CD4-positive, CD25-positive, alpha-beta regulatory T cell (primary cell): ENCODE data around the gene GIMAP8. TPM values are rescaled to one million over a fixed set of nuclear protein-coding genes. Genes with fewer than 3 reads are reported as not detected.
A peak's percentile ranks its signal among the peaks of the same experiment; 100 is the strongest.

Experiments
- ATAC-seq, 2 donors: fragments of 150-1000 bp; cut with Tn5 transposase; one replicate each; pipeline ENCODE4 v1.10.0; 2021; ENCODE audit warnings: low read depth in 2 of 2, moderate number of reproducible peaks in 2 of 2, moderate library complexity in 1 of 2
- DNase-seq, 3 donors: peaks; one replicate each; pipeline versions ENCODE4 v3.0.0 to v3.0.0-alpha.2; 2012 to 2022; ENCODE audit warnings: mixed read lengths in 1 of 3
- H3K27ac ChIP-seq: one replicate; pipeline ENCODE4 v1.7.0; 2013; ENCODE audit warnings: mild to moderate bottlenecking, low read length; ENCODE audit not compliant: insufficient read depth, poor library complexity, severe bottlenecking
- H3K27me3 ChIP-seq: one replicate; pipeline ENCODE4 v1.7.0; 2013; ENCODE audit warnings: low read length; ENCODE audit not compliant: control insufficient read depth, insufficient read depth
- H3K36me3 ChIP-seq: one replicate; pipeline ENCODE4 v1.7.0; 2013; ENCODE audit warnings: mild to moderate bottlenecking, low read length, moderate library complexity; ENCODE audit not compliant: control insufficient read depth, insufficient read depth
- H3K4me1 ChIP-seq: 2 replicates; pipeline ENCODE4 v1.7.0; 2013; ENCODE audit warnings: mild to moderate bottlenecking, low read length; ENCODE audit not compliant: insufficient read depth, control insufficient read depth, poor library complexity, severe bottlenecking
- H3K4me3 ChIP-seq: one replicate; pipeline ENCODE4 v1.7.0; 2013; ENCODE audit warnings: low read depth, mild to moderate bottlenecking, low read length, moderate library complexity
- H3K9me3 ChIP-seq, 2 experiments: 1 replicate in 1 of 2; 2 replicates in 1 of 2; pipeline ENCODE4 v1.7.0; 2013; ENCODE audit warnings: low read length in 2 of 2, mild to moderate bottlenecking in 1 of 2, moderate library complexity in 1 of 2; ENCODE audit not compliant: control insufficient read depth in 2 of 2
- H3K27ac Mint-ChIP-seq, 3 donors: one replicate each; pipeline ENCODE4 v1.8.0; 2020 to 2022; ENCODE audit warnings: mild to moderate bottlenecking in 3 of 3, mixed read lengths in 3 of 3, moderate library complexity in 2 of 3
- H3K27me3 Mint-ChIP-seq: one replicate; pipeline ENCODE4 v1.8.0; 2022; ENCODE audit warnings: mild to moderate bottlenecking, mixed read lengths
- H3K36me3 Mint-ChIP-seq: one replicate; pipeline ENCODE4 v1.8.0; 2020; ENCODE audit warnings: mixed read lengths
- H3K4me1 Mint-ChIP-seq, 4 donors: one replicate each; pipeline ENCODE4 v1.8.0; 2020 to 2022; ENCODE audit warnings: mixed read lengths in 4 of 4, mild to moderate bottlenecking in 1 of 4
- H3K4me3 Mint-ChIP-seq, 4 donors: one replicate each; pipeline ENCODE4 v1.8.0; 2020 to 2022; ENCODE audit warnings: mild to moderate bottlenecking in 4 of 4, mixed read lengths in 4 of 4, moderate library complexity in 3 of 4
- H3K9me3 Mint-ChIP-seq, 7 donors: one replicate each; pipeline ENCODE4 v1.8.0; 2020 to 2022; ENCODE audit warnings: mixed read lengths in 7 of 7, mild to moderate bottlenecking in 3 of 7, moderate library complexity in 2 of 7
- polyA plus RNA-seq, 4 donors: library from polyadenylated mRNA; unstranded; fragments of 300-500 nt; fragmentation: Illumina TruSeq; gene quantifications; one replicate each; pipeline ENCODE4 v1.2.3, GENCODE V29; 2021
- total RNA-seq: library from RNA; stranded (reverse); gene quantifications from one replicate; pipeline ENCODE4 v1.2.3, GENCODE V29; 2022

Gene GIMAP8
- total and polyA plus RNA-seq, 5 donors from 2014 or later, result 8.0 to 30.8 (median 15.1) TPM

GRCh38 chr7:150511048-150511447 lies 60.6 kb downstream of the GIMAP8 start:
- no peaks in the 10 kb centered on the region for H3K27me3 Mint-ChIP-seq
- Histone ChIP-seq H3K27me3 (no peaks in the 10 kb centered on the region), H3K9me3 (no peaks in the 10 kb centered on the region), H3K36me3 (peaks cover 5% of the 10 kb centered on the region), H3K4me1 (peaks cover 64% of the 10 kb centered on the region), H3K27ac (no peak overlapping the region), H3K4me3 (peak overlapping the region; percentile 43)
- ATAC-seq (no peak), DNase-seq (peak in 1 of 3 donors; percentile 47)
- H3K27ac Mint-ChIP-seq, result peak overlapping the region; percentile 70 to 99 (median 92)
- H3K36me3 Mint-ChIP-seq, result peaks cover 11% of the 10 kb centered on the region
- peak overlapping the region; percentile 42 to 80 (median 60) for H3K4me3 Mint-ChIP-seq
- H3K9me3 Mint-ChIP-seq, result peaks cover 0 to 3% (median 0%) of the 10 kb centered on the region in 7 donors
- H3K4me1 Mint-ChIP-seq, result peaks cover 21 to 80% (median 55%) of the 10 kb centered on the region in 4 donors

GRCh38 chr7:150513758-150514157 lies 63.3 kb downstream of the GIMAP8 start:
- H3K4me3 ChIP-seq, result peak overlapping the region; percentile 100
- no peak for DNase-seq

DNA sequence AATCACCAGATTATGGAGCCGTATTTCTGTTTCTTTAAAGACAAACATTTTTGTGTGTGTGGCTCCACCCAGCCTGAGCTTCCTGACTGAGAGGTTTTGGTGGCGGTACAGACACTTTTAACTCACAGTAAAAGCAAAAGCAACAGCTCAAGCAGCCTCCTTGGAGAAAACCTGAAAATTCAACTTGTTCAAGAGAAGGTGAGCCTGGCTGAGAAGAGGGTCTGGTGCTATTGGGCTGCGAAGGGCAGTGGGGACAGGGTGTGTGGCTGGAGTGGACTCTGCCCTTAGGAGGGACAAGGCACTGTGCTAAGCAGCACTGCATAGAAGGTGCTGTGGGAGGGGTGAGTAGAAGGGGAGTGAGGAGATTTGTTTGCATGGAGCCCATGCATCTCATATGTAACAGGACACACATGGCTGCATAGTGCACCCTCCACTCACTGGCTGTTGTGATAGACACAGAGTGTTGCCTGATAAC lies 64.4 kb downstream of the GIMAP8 start, which contains the start of gene GIMAP7:
Gene GIMAP7 (plus strand): TSS at position 125 of the 475 bp plus-strand sequence. CDS start 5,103 bp downstream, outside the sequence.
- H3K4me1 Mint-ChIP-seq, result peaks cover 11 to 49% (median 35%) of the 10 kb centered on the region in 4 donors
- H3K27ac ChIP-seq, result peak within 1 kb of the TSS; percentile 78
- peak within 1 kb of the TSS; percentile 95 to 100 (median 98) for H3K4me3 Mint-ChIP-seq

More at GRCh38 chr7:150513758-150514157, 63.3 kb downstream of the GIMAP8 start:
- no peak for ATAC-seq
- Histone ChIP-seq H3K27ac (peak overlapping the region; percentile 78), H3K36me3 (peaks cover 15% of the 10 kb centered on the region), H3K27me3 (no peaks in the 10 kb centered on the region), H3K9me3 (no peaks in the 10 kb centered on the region), H3K4me1 (peaks cover 45% of the 10 kb centered on the region)
- Mint-ChIP-seq H3K9me3 (peaks cover 0 to 3% (median 0%) of the 10 kb centered on the region in 7 donors), H3K27ac (peak overlapping the region; percentile 92 to 99 (median 99)), H3K4me3 (peak overlapping the region; percentile 95 to 100 (median 98)), H3K27me3 (no peaks in the 10 kb centered on the region), H3K4me1 (peaks cover 14 to 57% (median 41%) of the 10 kb centered on the region in 4 donors), H3K36me3 (peaks cover 36% of the 10 kb centered on the region)

GRCh38 chr7:150515248-150516147 lies 65.1 kb downstream of the GIMAP8 start:
- H3K9me3 ChIP-seq, result peaks cover 0 to 6% of the 10 kb centered on the region in 2 experiments
- H3K4me1 Mint-ChIP-seq, result peaks cover 11 to 47% (median 35%) of the 10 kb centered on the region in 4 donors
- H3K4me1 ChIP-seq, result peaks cover 36% of the 10 kb centered on the region
- ATAC-seq (peak; percentile 12 to 21), DNase-seq (peak in 1 of 3 donors; percentile 41)
- peak overlapping the region; percentile 78 for H3K27ac ChIP-seq
- H3K9me3 Mint-ChIP-seq, result peaks cover 0 to 5% (median 0%) of the 10 kb centered on the region in 7 donors
- H3K36me3 ChIP-seq, result peaks cover 27% of the 10 kb centered on the region
- H3K4me3 Mint-ChIP-seq, result peak overlapping the region; percentile 95 to 100 (median 98)
- no peaks in the 10 kb centered on the region for H3K27me3 Mint-ChIP-seq
- H3K27ac Mint-ChIP-seq, result peak overlapping the region; percentile 92 to 99 (median 99)
- H3K27me3 ChIP-seq, result no peaks in the 10 kb centered on the region
- peaks cover 49% of the 10 kb centered on the region for H3K36me3 Mint-ChIP-seq
- H3K4me3 ChIP-seq, result peak overlapping the region; percentile 100

More for the DNA sequence above, 64.4 kb downstream of the GIMAP8 start, which contains the start of gene GIMAP7:
- H3K9me3 Mint-ChIP-seq, result peaks cover 0 to 3% (median 0%) of the 10 kb centered on the region in 7 donors
- DNase-seq, result peak; percentile 18 to 90 (median 79)
- H3K36me3 ChIP-seq, result peaks cover 20% of the 10 kb centered on the region
- peak within 1 kb of the TSS; percentile 92 to 99 (median 99) for H3K27ac Mint-ChIP-seq
- H3K9me3 ChIP-seq, result no peaks in the 10 kb centered on the region
- H3K27me3 ChIP-seq, result no peaks in the 10 kb centered on the region
- peak; percentile 79 to 80 for ATAC-seq
- peak within 1 kb of the TSS; percentile 100 for H3K4me3 ChIP-seq
- peaks cover 46% of the 10 kb centered on the region for H3K36me3 Mint-ChIP-seq
- no peaks in the 10 kb centered on the region for H3K27me3 Mint-ChIP-seq
- peaks cover 41% of the 10 kb centered on the region for H3K4me1 ChIP-seq

GRCh38 chr7:150516956-150517745 lies 66.7 kb downstream of the GIMAP8 start:
- Histone ChIP-seq H3K4me3 (peak overlapping the region; percentile 100), H3K27me3 (no peaks in the 10 kb centered on the region), H3K36me3 (peaks cover 41% of the 10 kb centered on the region), H3K4me1 (peaks cover 44% of the 10 kb centered on the region), H3K27ac (peak overlapping the region; percentile 78), H3K9me3 (peaks cover 0 to 14% of the 10 kb centered on the region in 2 experiments)
- peak overlapping the region; percentile 95 to 100 (median 98) for H3K4me3 Mint-ChIP-seq
- DNase-seq, result no peak
- H3K27ac Mint-ChIP-seq, result peak overlapping the region; percentile 74 to 92 (median 79)
- H3K9me3 Mint-ChIP-seq, result peaks cover 0 to 8% (median 3%) of the 10 kb centered on the region in 7 donors
- H3K4me1 Mint-ChIP-seq, result peaks cover 9 to 42% (median 34%) of the 10 kb centered on the region in 4 donors
- no peak for ATAC-seq
- H3K36me3 Mint-ChIP-seq, result peaks cover 62% of the 10 kb centered on the region
- no peaks in the 10 kb centered on the region for H3K27me3 Mint-ChIP-seq

DNA sequence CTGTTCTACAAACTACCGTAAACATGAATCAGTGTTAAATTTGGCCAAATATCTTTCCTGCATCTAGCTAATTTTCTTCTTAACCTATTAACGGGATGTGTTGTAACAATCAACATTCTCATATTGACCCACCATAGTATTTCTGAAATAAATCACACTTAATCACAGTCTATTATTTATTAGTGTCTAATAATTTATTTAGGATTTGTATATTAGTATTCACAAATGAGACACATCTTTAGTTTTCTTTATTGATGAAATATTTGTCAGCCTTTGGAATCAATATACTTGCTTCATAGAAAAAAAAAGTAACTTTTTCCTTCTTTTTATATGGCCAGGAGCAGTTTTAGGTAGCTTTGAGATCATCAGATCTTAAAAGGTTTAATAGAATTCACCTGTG lies 68.9 kb downstream of the GIMAP8 start:
- H3K9me3 ChIP-seq, result peaks cover 0 to 14% of the 10 kb centered on the region in 2 experiments
- peak overlapping the region; percentile 96 to 100 (median 98) for H3K4me3 Mint-ChIP-seq
- ATAC-seq, result no peak
- H3K27ac ChIP-seq, result peak overlapping the region; percentile 78
- DNase-seq, result no peak
- peaks cover 15 to 41% (median 27%) of the 10 kb centered on the region in 4 donors for H3K4me1 Mint-ChIP-seq
- H3K4me3 ChIP-seq, result peak overlapping the region; percentile 100
- peak overlapping the region in 1 of 3 donors; percentile 80 for H3K27ac Mint-ChIP-seq
- H3K27me3 Mint-ChIP-seq, result no peaks in the 10 kb centered on the region
- H3K36me3 ChIP-seq, result peaks cover 41% of the 10 kb centered on the region
- no peaks in the 10 kb centered on the region for H3K27me3 ChIP-seq
- peaks cover 23% of the 10 kb centered on the region for H3K4me1 ChIP-seq
- peaks cover 0 to 8% (median 3%) of the 10 kb centered on the region in 7 donors for H3K9me3 Mint-ChIP-seq
- H3K36me3 Mint-ChIP-seq, result peaks cover 79% of the 10 kb centered on the region

GRCh38 chr7:150520145-150520544 lies 69.7 kb downstream of the GIMAP8 start:
- Mint-ChIP-seq H3K36me3 (peaks cover 78% of the 10 kb centered on the region), H3K27me3 (no peaks in the 10 kb centered on the region), H3K27ac (peak overlapping the region; percentile 52 to 95 (median 80)), H3K4me3 (peak overlapping the region; percentile 96 to 100 (median 98)), H3K9me3 (peaks cover 2 to 11% (median 6%) of the 10 kb centered on the region in 7 donors), H3K4me1 (peaks cover 22 to 46% (median 32%) of the 10 kb centered on the region in 4 donors)
- no peak for ATAC-seq
- H3K9me3 ChIP-seq, result peaks cover 0 to 14% of the 10 kb centered on the region in 2 experiments
- peak in 1 of 3 donors; percentile 41 for DNase-seq
- H3K4me1 ChIP-seq, result peaks cover 18% of the 10 kb centered on the region
- peak overlapping the region; percentile 78 for H3K27ac ChIP-seq
- peak overlapping the region; percentile 100 for H3K4me3 ChIP-seq
- H3K27me3 ChIP-seq, result no peaks in the 10 kb centered on the region
- peaks cover 41% of the 10 kb centered on the region for H3K36me3 ChIP-seq
